Left ventricle myocardium inferior (tissue), 1 donor: ENCODE results near the gene PPHLN1. TPM values are rescaled to one million over a fixed set of nuclear protein-coding genes. Genes with fewer than 3 reads are reported as not detected.

Experiments used
- DNase-seq: peaks from one replicate; pipeline ENCODE4 v3.0.0-alpha.2; 2020
- H3K27ac ChIP-seq: fragments of 200-600 bp; replicated peaks from 2 replicates; pipeline ENCODE4 v1.8.0; 2021
- H3K27me3 ChIP-seq: fragments of 200-600 bp; 2 replicates; pipeline ENCODE4 v1.8.0; 2021; ENCODE audit warnings: low read depth
- H3K36me3 ChIP-seq: fragments of 200-600 bp; 2 replicates; pipeline ENCODE4 v1.8.0; 2021
- H3K4me1 ChIP-seq: fragments of 200-600 bp; 2 replicates; pipeline ENCODE4 v1.8.0; 2021
- H3K4me3 ChIP-seq: fragments of 200-600 bp; 2 replicates; pipeline ENCODE4 v1.8.0; 2021; ENCODE audit warnings: mild to moderate bottlenecking, moderate library complexity
- H3K9me3 ChIP-seq: fragments of 200-600 bp; replicated peaks from 2 replicates; pipeline ENCODE4 v1.8.0; 2021
- CTCF ChIP-seq: fragments of 200-600 bp; IDR thresholded peaks from 2 replicates; pipeline ENCODE4 v1.8.0; 2021; ENCODE audit warnings: antibody characterized with exemption, mild to moderate bottlenecking, borderline replicate concordance
- intact Hi-C: fragments of 100-400 bp; cut with micrococcal nuclease; formaldehyde crosslinking; loops from one replicate; pipeline ENCODE4 v1.11.0; 2022
- total RNA-seq: library from RNA; stranded (reverse); fragmentation: NEBNext Ultra II Directional; extraction: Animal tissue kit (Norgen Biotek cat#: 25700); gene quantifications from one replicate; pipeline ENCODE4 v1.2.1, GENCODE V29; 2021
- donor health status: DM: no; HTN: yes; CAD: no; lungs with severe emphysema.

The PPHLN1 gene
- total RNA-seq, 1 donor from 2014 or later, result 31.4 TPM

DNA sequence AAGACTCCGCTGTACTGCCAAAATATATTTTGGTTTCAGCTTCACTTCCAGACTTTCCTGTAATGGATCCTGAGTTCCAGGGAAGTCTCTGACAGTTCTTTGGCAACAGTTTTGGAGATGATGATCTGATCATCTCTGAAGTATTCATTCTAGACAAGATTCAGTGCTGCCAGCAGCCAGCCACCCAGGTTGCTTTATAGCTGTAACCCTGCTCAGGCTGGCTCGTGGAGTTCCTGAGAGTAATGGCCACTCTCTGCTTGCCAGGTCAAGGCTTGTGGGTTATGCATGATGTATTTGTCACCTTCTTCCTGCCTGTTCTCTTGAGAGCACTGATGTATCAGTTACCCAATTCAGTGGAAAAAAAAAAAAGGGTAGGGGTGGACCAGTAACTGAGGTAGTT lies 124.3 kb downstream of the PPHLN1 start:
- H3K4me3 ChIP-seq, result no peak overlapping the region
- peaks cover 16% of the 10 kb centered on the region for H3K4me1 ChIP-seq
- H3K27ac ChIP-seq, result no peak overlapping the region
- no peak for TF ChIP-seq CTCF
- H3K27me3 ChIP-seq, result no peaks in the 10 kb centered on the region
- no peak for DNase-seq
- H3K9me3 ChIP-seq, result no peaks in the 10 kb centered on the region
- intact Hi-C loops, result no loop called here
- peaks cover 14% of the 10 kb centered on the region for H3K36me3 ChIP-seq

GRCh38 chr12:42458575-42458974 lies 132.6 kb downstream of the PPHLN1 start:
- no peak overlapping the region for H3K4me3 ChIP-seq
- H3K27me3 ChIP-seq, result no peaks in the 10 kb centered on the region
- intact Hi-C loops, result no loop called here
- peaks cover 9% of the 10 kb centered on the region for H3K4me1 ChIP-seq
- DNase-seq, result no peak
- H3K27ac ChIP-seq, result no peak overlapping the region
- no peaks in the 10 kb centered on the region for H3K9me3 ChIP-seq
- peaks cover 58% of the 10 kb centered on the region for H3K36me3 ChIP-seq
- TF ChIP-seq CTCF, result no peak

DNA sequence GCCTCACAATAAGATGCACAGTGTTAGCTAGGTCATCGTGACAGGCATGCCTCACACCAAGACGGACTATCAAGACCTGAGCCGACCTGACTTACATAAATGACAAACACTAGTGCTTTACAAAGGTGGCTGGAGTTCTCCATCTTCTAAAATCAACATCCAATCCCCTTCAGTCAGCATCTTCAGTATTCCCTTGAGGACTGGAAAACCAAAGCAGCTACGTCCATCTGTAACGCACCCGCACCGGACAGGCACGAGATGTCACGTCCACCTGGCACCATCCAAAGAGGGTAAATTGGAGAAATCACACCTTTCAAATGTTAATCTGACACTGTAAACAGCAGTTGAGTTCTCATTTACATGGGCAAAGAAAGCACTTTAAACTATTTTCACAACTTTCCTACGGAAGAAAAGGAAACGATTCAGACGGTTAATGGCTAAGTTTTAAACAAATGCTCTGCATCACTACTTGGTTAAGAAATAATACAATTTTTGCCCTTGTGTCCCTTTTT lies 133.4 kb downstream of the PPHLN1 start:
- DNase-seq, result no peak
- Histone ChIP-seq H3K4me3 (no peak overlapping the region), H3K9me3 (no peaks in the 10 kb centered on the region), H3K27ac (no peak overlapping the region), H3K36me3 (peaks cover 66% of the 10 kb centered on the region), H3K4me1 (peaks cover 9% of the 10 kb centered on the region), H3K27me3 (no peaks in the 10 kb centered on the region)
- no peak for TF ChIP-seq CTCF
- intact Hi-C loops, result no loop called here

DNA sequence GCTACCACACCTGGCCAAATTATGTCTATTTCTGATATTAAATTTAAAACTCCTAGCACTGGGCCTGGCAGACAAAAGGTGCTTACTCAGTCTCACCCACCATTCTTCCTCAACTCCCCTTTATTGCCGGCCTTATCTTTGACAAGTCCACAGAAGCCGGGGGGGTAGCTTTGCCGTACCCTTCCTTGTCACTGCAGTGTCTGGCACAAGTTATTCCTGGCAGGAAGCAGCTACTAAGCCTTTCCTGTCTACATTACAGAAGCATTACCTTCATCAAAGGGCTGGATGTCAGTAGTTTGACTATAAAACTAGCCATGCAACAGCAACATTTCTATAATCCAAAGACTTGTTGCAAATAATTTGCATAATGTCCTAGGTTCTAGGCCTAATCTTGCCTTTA lies 136.5 kb downstream of the PPHLN1 start:
- Histone ChIP-seq H3K9me3 (no peaks in the 10 kb centered on the region), H3K4me3 (no peak overlapping the region), H3K4me1 (peaks cover 9% of the 10 kb centered on the region), H3K27ac (peak overlapping the region; percentile 2), H3K36me3 (peaks cover 91% of the 10 kb centered on the region), H3K27me3 (no peaks in the 10 kb centered on the region)
- no peak for DNase-seq
- intact Hi-C loops, result no loop called here
- no peak for TF ChIP-seq CTCF

GRCh38 chr12:42463671-42464070 lies 137.7 kb downstream of the PPHLN1 start:
- H3K27me3 ChIP-seq, result no peaks in the 10 kb centered on the region
- DNase-seq, result no peak
- no peak for TF ChIP-seq CTCF
- no peaks in the 10 kb centered on the region for H3K9me3 ChIP-seq
- H3K36me3 ChIP-seq, result peaks cover 85% of the 10 kb centered on the region
- no peak overlapping the region for H3K27ac ChIP-seq
- H3K4me3 ChIP-seq, result no peak overlapping the region
- peaks cover 18% of the 10 kb centered on the region for H3K4me1 ChIP-seq
- intact Hi-C loops, result no loop called here

GRCh38 chr12:42468341-42468821 lies 142.4 kb downstream of the PPHLN1 start:
- H3K27ac ChIP-seq, result peak overlapping the region; percentile 62
- peak; percentile 35 for DNase-seq
- H3K4me3 ChIP-seq, result no peak overlapping the region
- peaks cover 61% of the 10 kb centered on the region for H3K36me3 ChIP-seq
- intact Hi-C loops, result no loop called here
- TF ChIP-seq CTCF, result no peak
- H3K27me3 ChIP-seq, result no peaks in the 10 kb centered on the region
- H3K4me1 ChIP-seq, result peaks cover 48% of the 10 kb centered on the region
- no peaks in the 10 kb centered on the region for H3K9me3 ChIP-seq
